HG03060 (cell line): ENCODE data around the gene DLG2.
"Not testable (repeated sequence)": the region's sequence is repeated elsewhere in the genome, so short reads cannot be mapped to it uniquely, and the experiment has no call there.

Experiments used
- ATAC-seq: cut with Tn5 transposase; IDR thresholded peaks from one replicate; pipeline ENCODE4 v1.9.1; 2021; ENCODE audit warnings: low read depth, moderate number of reproducible peaks; ENCODE audit not compliant: unreplicated experiment

Gene DLG2

DNA sequence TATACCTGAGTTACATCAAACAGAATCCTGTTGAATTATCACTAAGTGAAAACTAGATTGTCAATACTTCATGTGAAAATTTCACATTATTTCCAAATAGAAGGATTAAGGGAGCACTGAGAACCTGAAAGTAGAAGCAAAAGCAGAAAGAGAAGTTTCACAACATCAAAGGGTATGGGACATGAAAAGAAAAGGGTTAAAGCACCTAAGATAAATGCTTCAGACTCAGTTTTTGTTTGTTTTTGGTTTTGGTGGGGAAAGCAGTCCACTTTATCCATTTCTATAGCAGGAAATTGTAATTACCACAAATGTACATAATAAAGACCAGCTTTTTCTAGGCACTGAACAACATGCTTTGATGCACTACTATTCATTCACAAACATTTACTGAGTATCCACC, 1271.2 kb downstream of the DLG2 start:
- ATAC-seq: no peak

DNA sequence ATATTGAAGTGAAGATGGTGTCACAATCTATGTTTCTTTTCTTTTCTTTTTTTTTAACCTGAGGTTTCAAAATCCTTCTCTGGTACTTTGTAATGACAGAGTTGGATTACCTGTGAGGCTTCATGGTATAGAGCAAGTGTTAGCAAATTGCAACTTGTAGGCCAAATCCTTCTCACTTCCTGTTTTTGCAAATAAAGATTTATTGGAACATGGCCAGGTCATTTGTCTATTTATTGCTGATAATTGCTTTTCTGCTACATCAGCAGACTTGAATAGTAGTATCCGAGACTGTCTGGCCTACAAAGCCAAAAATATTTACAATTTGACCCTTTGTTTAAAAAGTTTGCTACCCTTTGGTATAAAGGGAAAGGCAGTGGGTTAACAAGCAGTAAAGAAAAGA, 1281.5 kb downstream of the DLG2 start:
- no peak for ATAC-seq

DNA sequence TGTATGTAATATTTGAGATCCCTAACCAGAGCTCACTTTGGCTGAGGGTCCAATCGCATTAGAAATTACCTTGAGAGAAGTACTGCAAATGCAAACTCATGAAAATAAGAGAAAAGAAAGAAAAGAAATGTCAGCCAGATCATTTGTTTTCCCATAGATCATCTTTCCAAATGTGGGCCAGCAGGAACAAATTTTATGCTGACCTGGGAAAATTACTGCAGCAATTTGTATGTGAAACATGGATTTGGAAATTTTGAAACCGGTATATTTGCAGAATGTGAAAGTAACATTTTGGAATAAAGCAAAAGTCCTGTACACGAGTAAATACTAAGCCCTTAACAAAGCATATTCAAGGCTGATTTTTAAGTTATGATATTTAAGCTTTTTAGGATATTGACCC, 1282.1 kb downstream of the DLG2 start:
- ATAC-seq: no peak

DNA sequence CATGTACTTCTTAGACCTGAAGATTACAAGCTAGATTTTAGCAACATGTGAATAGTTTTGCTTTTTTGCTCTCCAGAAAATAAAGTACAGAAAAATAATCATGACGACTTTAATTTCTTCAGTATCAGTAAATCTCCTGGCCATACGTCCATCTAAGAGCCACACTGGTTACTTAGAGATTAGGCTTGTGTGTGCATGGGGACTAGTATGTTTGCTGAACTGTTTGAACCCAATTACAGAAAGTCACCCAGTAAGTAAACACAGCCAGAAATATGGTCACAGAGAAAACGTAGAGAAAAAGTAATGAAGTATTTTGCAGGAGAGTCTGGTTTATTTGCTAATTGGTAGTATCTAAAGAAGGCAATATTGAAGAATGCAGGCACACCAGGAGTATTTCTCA, 1287.3 kb downstream of the DLG2 start:
- ATAC-seq: no peak

DNA sequence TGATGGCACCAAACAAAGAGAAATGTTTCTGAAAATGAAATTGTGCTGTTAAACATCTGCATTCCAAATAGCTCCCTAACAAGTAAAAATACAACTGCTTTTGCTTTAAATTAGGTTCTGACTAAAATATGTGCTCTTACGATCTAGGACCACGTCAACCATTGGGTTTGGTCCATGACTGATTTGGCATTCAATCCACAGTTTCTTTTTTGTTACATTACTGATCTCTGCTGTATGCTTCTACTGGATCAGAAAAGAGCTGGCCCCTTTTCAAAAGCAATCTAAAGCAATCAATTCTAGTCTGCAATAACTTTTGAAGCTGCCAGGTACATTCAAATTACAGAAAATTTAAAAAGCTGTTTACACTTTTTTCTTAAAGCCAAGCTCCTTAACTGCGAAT, 1293.9 kb downstream of the DLG2 start:
- ATAC-seq: no peak

DNA sequence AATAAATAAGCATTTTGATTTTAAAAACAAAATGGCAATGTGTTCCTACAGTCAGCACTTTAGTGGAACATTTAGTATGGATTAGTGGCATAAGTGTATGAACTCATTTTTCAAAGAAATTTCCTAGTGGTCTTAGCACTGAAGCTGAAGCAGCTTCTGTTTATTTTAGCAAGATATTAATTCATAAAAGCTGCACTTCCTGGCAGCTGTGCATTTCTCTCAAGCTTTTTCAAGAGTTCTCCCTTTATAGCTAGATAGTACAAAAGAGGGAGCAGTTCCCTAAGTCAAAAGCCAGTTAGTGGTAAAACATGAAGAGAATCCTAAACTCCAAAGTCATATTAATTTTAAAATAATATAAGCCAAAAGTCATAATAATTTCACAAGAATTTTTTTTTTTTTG, 1304.9 kb downstream of the DLG2 start:
- ATAC-seq: no peak

DNA sequence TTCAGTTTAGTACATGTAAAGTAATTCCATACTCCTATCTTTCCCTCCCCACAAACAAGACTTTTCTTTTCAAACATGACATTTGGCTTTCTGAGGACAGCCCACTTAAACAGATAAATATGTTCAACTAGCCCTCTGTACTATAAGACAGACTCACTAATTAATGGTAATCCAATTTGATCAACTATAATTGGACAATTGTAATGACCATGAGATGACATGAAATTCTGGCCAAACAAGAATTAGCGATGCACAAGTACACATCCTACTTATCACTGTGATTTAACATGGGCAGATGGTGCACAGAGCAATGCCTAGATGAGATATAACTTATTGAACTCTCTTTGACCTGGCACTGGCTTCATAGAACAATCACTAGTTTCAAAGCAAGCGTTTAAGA, 1307.3 kb downstream of the DLG2 start:
- no peak for ATAC-seq

DNA sequence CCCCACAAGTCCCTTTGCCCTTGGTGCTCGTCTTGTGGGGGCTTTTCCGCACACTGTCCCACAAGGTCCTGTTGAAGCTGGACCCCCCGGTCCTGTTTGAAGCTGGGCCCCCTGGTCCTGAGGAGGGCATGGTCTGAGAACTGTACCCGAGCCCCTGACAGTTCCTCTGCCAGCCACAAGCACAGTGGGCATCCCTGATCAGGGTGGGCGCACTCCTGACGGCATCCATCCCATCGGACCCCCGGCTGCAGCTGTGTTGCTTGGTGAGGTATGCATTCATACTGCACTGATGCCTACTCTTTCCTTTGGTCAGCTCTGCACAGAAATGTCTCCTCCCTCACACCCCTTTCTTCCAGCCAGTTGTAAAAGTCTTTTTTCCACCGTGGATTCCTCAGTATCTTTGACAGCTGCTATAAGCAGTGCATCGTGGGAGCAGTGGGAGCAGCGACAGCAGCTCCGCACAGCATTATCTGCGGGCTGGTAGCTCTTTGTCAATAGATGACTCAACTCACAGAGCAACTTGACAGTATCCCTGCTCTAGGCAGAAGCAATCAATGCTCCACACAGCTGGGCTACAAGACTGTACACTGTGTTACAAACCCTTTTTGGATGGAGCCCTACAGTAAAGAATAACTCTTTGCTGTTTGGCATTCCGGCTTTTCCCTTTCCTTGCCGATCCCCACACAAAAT, 1310.1 kb downstream of the DLG2 start:
- no peak for ATAC-seq

DNA sequence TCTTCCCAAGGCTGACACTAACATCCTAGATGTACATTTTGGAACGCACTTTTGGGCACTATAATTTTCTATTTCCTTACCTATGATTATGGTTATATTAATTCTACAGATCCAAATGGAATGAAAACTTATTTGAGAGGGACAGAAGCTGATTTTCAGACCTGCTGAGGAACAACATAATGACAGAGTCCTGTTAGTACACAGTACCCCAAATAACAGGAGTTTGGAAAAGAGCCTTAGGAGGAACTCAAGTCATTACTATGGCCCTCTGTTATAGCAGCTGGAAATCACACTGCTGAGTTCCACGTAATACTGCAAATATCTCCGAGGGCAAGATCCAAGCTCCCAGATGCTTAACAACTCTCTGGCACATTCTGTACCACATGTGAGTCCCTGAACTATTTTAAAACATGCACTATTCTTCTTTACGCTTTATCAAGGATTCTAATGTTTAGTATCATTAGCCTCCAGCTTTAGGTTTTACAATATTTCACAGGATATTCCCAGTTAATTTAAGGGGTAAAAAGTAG, 1313.2 kb downstream of the DLG2 start:
- ATAC-seq: no peak

DNA sequence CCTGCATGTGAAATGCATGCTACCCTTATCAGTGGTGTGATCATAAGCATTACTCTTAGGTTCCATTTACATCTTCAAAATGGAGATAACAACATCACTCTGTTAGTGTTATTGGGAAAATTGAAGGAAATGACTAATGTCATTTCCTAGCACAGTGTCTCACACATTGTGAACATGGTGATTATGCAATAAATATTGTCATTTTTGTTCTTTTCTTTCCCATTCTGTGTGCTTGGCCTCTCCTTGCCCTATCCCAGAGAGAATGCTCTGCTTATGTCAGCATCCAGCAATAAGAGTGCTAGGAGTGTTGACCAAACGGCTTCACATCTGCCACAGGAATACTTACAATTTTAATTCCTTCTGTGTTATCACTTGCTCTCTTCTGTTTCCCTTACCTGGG, 1316.9 kb downstream of the DLG2 start:
- ATAC-seq: no peak

DNA sequence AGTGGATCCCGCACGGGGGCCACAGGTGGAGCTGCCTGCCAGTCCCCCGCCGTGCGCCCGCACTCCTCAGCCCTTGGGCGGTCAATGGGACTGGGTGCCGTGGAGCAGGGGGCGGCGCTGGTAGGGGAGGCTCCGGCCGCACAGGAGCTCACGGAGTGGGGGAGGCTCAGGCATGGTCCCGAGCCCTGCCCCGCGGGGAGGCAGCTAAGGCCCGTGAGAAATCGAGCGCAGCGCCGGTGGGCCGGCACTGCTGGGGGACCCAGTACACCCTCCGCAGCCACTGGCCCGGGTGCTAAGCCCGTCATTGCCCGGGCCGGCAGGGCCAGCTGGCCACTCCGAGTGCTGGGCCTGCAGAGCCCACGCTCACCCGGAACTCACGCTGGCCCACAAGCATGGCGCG, 1318.7 kb downstream of the DLG2 start:
- ATAC-seq: not testable (repeated sequence)

DNA sequence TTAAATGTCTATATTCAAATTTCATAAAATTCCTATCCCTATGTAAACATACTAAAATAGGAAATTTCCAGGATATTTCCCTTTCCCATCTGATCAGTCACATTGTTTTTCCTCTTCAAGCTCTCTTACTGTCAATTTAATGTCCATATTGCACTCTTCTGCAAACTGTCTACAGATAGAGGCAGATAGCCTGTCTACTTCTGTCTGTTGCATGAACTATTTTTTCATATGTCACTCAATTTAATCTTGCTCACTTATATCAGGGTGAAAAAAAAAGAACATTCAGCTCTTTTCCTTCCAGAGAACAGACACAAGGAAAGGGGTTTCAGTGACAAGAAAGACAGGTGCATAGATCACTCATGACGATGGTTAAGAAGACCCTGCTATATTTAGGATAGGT, 1327.1 kb downstream of the DLG2 start:
- ATAC-seq: no peak

DNA sequence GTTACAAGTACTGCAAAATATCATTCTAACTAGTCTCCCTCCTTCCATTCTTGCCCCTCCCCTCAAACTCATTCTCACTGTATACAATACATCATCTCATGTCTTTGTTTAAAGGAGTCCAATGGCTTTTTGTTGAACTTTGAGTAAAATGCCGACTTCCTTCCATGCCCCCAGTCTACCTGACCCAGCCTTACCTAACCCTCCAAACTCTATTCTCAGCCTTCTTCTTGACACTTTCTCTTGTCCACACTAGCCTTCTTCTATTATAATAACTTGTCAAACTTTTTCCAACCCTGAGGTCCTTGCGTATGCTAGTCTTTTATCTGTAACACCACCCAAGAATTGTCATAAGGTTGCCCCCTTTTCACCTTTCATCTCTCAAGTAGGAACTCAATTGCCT, 1329.6 kb downstream of the DLG2 start:
- ATAC-seq: no peak

DNA sequence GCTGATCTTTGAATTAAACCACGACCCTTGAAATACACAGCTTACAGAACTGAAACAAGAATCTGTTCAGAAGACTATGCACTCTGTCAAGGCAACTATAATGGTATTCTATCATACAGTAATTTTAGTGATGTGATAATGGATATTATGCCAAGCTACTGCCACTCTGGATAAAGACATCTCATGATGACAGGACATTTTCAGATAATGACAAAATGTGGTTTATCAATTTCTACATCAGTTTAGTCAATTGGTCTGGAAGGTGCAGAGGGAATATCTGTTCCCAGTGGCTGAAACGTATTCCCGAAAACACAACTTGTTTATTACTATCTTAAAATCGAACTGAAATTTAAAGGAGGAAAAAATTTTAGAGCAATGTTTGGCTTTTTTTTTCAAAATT, 1331.3 kb downstream of the DLG2 start:
- ATAC-seq: no peak

DNA sequence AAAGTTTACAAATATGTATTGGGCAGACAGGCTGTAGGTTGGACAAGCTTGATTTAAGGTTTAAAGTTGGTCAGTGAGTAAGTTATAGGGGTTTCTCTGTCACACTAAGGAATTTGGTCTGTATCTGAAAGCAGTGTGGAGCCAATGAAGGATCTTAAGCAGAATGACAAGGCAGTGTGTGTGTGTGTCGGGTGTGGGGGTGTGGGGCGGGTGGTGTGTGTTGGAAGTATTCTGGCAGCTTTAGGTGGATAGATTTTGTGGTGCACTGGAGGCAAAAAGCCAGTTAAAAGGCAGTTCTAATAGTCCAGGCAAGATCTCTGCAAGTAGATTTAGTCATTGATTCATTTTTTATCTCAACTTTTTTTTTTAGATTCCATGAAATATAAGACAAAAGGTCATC, 1334.2 kb downstream of the DLG2 start:
- no peak for ATAC-seq

DNA sequence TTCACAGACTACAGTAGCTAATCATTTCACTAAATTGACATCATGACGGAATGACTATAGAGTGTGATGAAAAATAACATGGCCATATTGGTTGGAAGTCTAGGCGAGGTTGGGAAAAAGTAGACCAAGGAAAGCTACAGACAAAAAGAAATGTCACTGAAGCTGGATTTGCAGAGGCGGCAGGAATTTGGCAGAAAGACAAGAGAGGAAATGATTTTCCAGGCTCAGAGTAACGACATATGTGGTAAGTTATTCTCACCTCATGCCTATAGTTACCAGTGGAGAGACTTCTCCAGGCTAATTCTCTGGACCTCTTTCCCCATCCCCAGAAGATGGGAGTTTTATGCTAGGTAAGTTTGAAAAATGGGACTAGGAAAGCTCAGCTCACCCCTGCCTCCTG, 1335.1 kb downstream of the DLG2 start:
- no peak for ATAC-seq

DNA sequence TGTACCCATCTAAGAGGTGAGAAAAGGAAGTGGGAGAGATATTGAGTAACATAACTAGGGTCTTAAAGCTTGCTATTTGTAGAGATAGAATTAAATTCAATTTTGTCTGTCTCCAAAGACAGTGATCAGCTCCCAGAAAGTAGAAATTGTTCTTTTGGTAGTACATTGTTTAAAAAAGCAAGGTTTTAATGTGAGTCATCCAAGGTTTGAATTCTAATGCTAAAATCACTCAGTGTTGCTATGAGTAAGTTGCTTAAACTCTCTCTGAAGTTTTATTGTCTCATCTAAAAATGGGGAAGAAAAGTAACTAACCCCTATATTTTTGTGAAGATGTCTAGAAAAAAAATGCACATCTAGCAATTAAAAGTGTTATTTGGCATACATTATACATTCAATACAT, 1336.5 kb downstream of the DLG2 start:
- ATAC-seq: no peak

DNA sequence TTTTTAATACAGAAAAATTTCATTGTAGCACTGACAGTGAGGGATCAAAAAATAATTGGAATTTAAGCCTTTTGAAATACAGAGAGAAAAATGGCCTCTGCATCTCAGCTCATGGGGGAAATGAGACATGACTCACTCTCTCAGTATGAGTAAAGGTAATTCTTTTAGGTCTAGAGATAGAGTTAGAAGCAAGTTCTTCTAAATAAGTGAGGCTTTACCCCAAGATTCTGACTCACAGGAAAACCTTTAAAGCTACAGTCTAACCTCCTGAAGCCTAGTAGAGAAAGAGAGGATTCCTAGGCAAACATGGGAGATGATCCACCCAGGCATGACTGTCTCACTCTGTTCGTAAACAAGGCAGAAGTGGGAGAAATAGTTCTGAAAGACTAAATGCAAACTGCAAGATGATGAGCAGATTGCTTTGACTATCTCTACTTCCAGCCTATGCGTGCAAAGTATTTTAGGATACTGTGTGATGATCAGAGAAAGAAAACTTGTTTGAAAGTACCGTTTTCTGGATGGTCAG, 1337.7 kb downstream of the DLG2 start:
- ATAC-seq: peak; percentile 99

DNA sequence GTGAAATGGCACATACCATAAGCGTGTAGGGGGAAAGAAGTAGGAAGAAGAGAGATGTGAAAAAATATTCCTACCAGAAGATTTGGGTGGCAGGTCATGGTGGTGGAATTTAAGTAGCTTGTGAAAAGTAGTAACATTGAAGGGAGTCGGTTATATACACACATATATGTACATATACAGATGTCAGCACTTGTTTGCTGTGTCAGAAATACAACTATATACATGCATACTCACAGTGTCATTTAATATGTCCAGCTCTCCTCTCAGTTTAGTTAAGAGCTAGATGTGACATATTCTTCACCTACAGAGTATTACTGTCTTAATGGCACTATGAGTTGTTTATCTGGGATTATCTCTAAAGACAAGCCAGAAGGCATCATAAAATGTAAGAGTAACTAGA, 1353.6 kb downstream of the DLG2 start:
- no peak for ATAC-seq

DNA sequence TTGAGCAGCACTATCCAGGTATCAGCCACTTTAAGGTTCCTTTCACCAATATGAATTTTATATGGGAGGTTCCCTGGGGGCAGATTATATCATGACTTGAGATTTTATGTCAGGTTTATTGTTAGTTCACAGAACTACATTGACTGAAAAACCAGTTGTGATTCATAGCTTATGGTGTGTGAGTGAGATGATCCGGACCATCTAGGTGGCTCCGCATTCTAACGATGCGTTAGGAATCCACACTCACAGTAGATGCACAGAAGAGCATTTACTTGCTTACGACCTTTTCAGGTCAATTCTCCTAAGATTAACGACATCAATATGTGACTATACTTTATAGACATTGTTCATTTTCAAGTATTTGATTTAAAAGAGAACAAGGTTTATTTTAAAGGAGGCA, 1356.7 kb downstream of the DLG2 start:
- ATAC-seq: no peak

DNA sequence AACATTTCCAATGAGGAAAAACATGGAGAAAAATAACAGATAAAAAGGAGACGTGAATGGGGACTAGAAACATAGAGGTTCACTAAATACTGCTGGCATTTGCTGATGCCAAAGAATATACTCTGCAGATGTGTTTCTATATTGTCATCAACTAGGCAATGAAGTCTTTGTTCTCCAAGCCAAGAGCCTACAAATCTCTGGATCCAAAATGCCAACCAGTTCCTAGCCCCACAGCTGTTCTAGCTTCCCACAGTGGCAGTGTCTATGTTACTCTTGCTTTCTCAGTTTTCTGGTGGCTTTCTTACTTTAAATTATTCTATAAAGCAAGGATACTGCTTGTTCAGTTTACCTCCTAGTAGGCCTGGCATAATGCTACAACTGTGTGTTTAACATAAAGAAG, 1363.1 kb downstream of the DLG2 start:
- ATAC-seq: no peak

DNA sequence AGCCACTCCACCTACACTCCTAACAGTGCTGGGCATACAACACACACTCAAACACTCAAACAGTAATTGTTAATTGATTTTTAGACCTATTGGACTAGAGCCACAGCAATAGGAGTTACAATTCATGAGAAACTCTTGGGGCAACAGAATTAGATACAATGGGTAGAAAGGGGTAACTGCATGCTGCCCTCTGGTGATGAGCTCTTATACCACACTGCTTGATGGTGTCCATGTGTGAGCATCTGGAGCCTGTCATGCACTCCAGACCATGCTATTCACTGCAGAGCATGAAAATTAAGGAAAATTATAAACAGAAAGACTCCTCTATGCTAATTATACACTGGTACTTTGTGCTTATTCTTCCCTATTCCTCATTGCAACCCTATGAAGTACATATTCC, 1365.4 kb downstream of the DLG2 start:
- ATAC-seq: no peak

DNA sequence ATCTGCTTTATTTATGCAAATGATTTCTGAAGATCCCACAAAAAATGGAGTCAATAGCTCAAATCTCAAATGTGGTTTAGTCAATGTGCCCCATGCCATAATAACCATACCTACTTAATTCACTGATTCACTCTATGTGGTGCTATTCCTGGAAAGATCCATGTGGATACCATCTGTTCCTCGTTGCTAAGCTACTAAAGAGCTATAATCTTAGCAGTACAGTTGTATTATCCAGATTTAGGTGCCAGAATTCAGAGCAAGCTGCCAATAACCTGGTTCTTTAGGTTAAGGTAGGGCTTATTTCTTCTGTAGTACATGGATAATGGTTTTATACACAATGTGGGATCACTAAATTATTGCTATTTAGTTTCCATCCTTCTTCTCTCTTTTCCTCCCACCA, 1366.3 kb downstream of the DLG2 start:
- no peak for ATAC-seq
